Measurements from ENCODE around the gene FSD1.
"Not testable (repeated sequence)": the region's sequence is repeated elsewhere in the genome, so short reads cannot be mapped to it uniquely, and the experiment has no call there.

Gene FSD1

DNA sequence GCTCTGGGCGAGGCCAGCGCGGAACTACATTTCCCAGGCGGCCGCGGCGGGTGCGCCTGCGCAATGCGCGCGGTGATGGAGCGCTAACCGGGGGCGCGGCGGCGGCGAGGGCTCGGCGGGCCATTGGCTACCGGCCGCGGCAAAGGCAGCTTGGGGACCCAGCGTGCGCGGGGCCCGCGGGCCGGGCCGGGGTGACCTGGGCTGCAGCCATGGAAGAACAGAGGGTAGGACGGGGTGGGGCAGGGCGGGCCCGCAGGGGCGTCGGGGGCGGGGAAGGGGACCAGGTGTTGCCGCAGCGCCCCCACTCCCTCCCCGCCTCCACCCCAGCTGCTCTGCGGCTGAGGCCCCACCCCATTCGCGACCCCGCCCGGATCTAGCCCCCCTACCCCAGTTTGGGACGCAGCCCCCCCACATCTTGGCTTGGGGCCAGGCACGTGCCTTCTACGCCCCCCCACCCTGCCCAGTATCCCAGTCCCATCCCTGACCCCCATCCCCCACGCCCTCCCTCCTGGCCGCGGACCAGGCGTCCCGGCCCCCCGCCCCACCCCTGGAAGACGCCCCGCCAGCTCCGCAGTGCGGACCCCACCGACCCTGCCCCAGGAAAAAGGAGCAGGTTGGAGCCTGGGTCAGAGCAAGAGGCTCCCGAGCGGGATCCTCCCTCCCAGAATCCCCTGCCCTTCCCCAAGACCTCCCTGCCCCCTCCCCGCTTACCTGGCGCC, at the start of gene FSD1:
TSS of gene FSD1 (plus strand) at position 61 of the 719 bp plus-strand sequence. CDS start at position 210, 149 bp downstream.
- DNase-seq: peak; percentile 55 to 63

GRCh38 chr19:4256563-4256962, 47.8 kb upstream of the FSD1 start:
- no peak for DNase-seq

DNA sequence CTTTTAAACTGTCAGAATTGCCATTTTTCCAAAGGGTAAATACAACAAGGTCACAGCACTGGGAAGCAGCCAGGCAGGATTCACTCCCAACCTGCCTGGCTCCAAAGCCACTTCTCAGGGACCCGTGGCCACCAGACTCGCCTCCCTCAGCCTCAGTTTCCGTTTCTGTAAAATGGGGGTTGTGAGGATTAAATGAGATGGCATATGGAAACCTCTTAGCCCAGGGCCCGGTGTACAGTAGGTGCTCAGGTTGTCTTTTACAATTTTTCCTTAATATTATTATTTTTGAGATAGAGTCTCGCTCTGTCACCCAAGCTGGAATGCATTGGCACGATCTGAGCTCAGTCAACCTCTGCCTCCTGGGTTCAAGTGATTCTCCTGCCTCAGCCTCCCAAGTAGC, 47.4 kb upstream of the FSD1 start:
- no peak for DNase-seq

- DNase-seq: no peak
Measured at GRCh38 chr19:4258181-4258580, 46.2 kb upstream of the FSD1 start.

GRCh38 chr19:4260613-4261191, 43.7 kb upstream of the FSD1 start:
- DNase-seq: no peak

- DNase-seq: peak in 1 of 2 donors; percentile 23
Measured at GRCh38 chr19:4264812-4265211, 39.6 kb upstream of the FSD1 start.

DNA sequence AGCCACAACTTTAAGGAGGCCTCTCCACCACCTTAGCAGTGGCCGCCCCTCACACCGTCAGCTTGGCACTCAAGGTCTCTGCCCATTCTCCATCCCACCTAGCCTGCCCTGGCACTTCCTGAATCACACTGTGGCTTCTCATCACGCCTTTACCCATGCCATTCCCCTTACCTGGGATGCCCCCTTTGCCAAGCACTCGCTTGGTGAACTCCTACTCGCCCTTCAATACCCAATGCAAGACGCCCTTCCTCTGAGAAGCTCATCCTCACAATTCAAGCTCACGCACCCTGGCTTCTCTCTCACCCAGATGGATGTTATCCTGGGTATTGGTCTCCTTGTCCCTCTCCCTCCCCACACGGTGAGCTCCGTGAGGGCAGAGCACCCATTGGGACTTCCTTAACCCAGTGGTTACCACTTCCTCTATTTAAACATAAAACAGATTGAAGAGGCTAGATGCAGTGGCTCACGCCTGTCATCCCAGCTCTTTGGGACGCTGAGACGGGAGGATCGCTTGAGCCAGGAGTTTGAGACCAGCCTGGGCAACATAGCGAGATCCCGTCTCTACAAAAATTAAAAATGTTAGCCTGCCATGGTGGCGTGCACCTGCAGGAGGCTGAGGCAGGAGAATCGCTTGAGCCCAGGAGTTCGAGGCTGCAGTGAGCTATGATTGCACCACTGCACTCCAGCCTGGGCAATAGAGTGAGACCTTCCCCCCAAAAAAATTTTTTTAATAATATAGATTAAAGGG, 38.0 kb upstream of the FSD1 start:
- no peak for DNase-seq

- peak; percentile 52 to 54 for DNase-seq
Measured at GRCh38 chr19:4267101-4267900, 37.1 kb upstream of the FSD1 start.

DNA sequence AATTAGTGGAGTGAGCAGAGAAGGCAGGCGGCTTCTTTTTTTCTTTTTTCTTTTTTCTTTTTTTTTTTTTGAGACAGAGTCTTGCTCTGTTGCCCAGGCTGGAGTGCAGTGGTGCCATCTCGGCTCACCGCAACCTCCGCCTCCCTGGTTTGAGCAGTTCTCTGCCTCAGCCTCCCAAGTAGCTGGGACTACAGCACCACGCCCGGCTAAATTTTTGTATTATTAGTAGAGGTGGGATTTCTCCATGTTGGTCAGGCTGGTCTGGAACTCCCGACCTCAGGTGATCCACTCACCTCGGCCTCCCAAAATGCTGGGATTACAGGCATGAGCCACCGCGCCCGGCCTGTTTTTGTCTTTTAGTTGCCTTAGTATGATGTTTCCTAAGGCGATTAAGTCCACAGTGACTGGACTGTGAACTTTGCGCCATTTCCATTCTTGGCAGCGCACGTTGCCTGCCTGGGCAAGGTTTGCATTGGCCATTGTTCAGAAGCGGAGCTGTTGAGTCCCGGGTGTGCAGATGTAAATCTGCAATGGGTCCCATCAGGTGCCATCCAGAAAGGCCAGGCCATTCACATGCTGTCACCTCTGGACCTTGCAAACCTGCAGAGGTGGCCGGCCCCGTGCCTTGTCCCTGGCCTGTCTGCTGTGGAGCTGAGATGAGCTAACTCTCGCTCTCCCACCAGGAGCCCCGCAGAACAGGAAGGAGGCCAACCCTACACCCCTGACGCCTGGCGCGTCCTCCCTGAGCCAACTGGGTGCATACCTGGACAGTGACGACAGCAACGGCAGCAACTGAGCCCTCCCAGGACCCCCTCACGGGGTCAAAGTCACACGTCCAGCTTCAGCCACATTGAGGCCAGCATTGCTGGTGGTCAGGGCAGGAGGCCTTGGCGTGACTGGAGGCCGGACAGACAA, 36.2 kb upstream of the FSD1 start:
- DNase-seq: no peak

GRCh38 chr19:4268816-4269430, 35.5 kb upstream of the FSD1 start:
- no peak for DNase-seq

DNA sequence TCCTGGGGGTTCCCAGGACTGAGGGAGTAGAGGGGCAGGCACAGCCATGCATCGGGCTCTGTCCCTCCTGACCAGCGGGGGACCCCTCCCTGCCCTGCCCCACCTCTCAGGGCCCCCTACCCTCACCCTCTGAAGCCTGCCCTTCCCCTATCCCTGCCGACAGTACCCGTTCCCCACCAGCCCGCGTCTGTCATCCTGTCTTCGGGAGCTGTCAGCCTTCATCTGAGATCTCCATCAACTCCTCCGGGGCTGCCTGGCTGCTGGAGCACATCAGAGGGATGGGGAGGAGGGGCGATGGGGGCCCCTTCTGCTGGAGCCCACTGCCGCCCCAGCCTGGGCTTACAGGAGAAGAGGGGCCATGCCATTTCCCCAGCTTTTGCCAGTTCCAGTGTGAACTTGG, 31.5 kb upstream of the FSD1 start:
- DNase-seq: no peak

- not testable (repeated sequence) for DNase-seq
Measured at GRCh38 chr19:4274321-4274686, 30.1 kb upstream of the FSD1 start.

- no peak for DNase-seq
Measured at GRCh38 chr19:4277191-4277696, 27.2 kb upstream of the FSD1 start.

- no peak for DNase-seq
Measured at GRCh38 chr19:4278010-4278409, 26.4 kb upstream of the FSD1 start.

GRCh38 chr19:4278419-4279266, 25.8 kb upstream of the FSD1 start, which contains the start of gene SHD:
TSS of gene SHD (plus strand) at chr19:4279266. CDS start at chr19:4280064, 798 bp downstream.
- DNase-seq: no peak

DNA sequence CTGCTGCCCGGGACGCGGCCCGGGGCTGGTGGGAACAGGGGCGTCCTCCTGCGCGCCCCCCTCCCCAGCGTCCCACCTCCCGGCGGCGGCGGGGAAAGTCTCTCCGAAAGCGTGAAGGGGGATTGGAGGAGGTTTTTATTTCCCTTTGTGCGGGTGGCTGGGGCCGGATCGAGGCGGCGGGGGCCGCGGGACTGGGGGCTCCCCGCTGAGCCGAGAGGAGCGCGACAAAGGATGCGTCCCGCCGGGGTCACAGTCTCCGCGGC, 25.2 kb upstream of the FSD1 start:
- DNase-seq: no peak

- DNase-seq: no peak
Measured at GRCh38 chr19:4279530-4280422, 24.6 kb upstream of the FSD1 start.

DNA sequence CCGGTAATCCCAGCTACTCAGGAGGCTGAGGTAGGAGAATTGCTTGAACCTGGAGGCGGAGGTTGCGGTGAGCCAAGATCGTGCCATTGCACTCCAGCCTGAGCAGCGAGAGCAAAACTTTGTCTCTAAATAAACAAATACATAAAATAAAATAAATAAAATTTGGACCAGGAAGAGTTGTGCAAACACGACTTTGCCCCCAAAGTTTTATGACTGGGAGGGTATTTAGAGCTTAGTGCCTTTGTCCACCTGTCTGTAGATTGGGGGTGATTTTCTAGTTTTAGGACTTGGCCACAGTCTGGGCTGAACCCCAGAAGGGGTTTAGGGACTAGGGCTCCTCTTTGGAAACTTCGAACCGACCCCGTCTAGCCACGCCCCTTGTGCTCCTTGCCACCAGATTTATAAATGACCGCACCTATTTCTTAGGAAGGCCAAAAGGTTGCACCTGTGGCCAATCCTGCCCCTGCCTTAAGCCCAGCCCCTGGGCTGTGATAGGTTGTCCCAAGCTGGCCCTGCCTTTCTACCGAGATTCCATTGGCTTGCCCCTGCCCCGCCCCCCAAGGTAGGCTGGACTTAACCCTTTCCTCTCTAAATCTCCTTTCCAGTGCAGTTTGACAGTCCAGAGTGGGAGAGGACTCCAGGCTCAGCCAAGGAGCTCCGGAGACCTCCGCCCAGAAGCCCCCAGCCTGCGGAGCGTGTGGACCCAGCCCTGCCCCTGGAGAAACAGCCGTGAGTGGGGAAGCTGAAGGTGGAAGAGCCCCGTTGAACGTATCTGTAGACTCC, 20.0 kb upstream of the FSD1 start:
- DNase-seq: no peak

DNA sequence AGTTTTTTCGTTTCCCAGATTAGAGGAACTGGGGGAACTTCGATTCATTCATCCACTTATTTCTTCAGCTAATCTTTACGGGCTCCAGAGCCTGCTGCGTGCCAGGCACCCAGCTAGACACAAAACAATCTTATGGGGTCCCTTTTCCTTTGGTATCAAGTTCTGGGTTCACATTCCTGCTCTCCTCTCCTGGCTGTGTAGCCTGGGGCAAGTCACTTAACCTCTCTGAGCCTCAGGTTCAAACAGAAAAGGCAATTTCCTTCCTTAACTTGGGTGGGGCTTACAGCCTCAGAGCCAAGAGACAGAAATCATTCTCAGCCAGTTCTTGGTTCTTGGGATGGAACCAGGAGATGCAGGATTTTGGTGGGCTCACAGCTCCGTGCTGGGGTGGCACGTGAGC, 19.4 kb upstream of the FSD1 start:
- DNase-seq: no peak

All from CD4-positive, alpha-beta T cell treated with Interleukin-4 for 1 hour (primary cell).